ENCODE data around the gene CDIP1. TPM values are rescaled to one million over a fixed set of nuclear protein-coding genes. Genes with fewer than 3 reads are reported as not detected.

CDIP1 gene
- total and polyA plus RNA-seq, 2 of the 8 experiments (the other 6 are each of a cell fraction or from before 2014, with no cell fraction given), result 56.6 to 76.3 TPM

GRCh38 chr16:4534151-4534790, 4.3 kb downstream of the CDIP1 start:
- Histone ChIP-seq H3K23me2 (ENCODE audit: low read depth, low read length) (peaks cover 3% of the 10 kb centered on the region), H2AFZ (ENCODE audit: low read length) (no peak overlapping the region), H2AK5ac (ENCODE audit: low read depth, low read length) (peak overlapping the region; percentile 75; the same call in 1 of the 2 replicates), H2BK5ac (ENCODE audit: low read depth, low read length) (0 out of 2 replicates have a peak overlapping the region, but pooled peaks have one; percentile 35), H3K27ac (ENCODE audit: low read depth, low read length) (no peak overlapping the region), H3K36me3 (ENCODE audit: control insufficient read depth in 2 of 4, insufficient read depth in 4 of 4, low read length in 3 of 4) (peaks cover 2 to 11% (median 6%) of the 10 kb centered on the region in 4 experiments; a peak in 6 of 8 replicates), H3K18ac (ENCODE audit: extremely low read depth, low read length) (no peak overlapping the region), H4K5ac (ENCODE audit: insufficient read length, low read depth, low read length) (no peak overlapping the region), H4K20me1 (replicated peaks in 1 of 2; ENCODE audit: control insufficient read depth in 1 of 2, insufficient read depth in 2 of 2, low read length in 2 of 2) (peaks cover 3 to 13% of the 10 kb centered on the region in 2 experiments), H3K27me3 (replicated peaks in 1 of 4; ENCODE audit: control insufficient read depth in 3 of 4, extremely low read depth in 1 of 4, insufficient read depth in 3 of 4, low read length in 3 of 4) (peaks cover 0 to 5% (median 2%) of the 10 kb centered on the region in 4 experiments; a peak in 5 of 7 replicates), H3K14ac (ENCODE audit: insufficient read length) (no peak overlapping the region), H3K4me1 (replicated peaks in 1 of 4; ENCODE audit: control insufficient read depth in 3 of 4, insufficient read depth in 4 of 4, low read length in 3 of 4) (peaks cover 0 to 17% (median 11%) of the 10 kb centered on the region in 4 experiments; a peak in 6 of 7 replicates), H3K9me3 (ENCODE audit: insufficient read depth in 2 of 2, low read depth in 1 of 2, low read length in 1 of 2) (peaks cover 1 to 3% of the 10 kb centered on the region in 2 experiments; a peak in 3 of 4 replicates), H2BK12ac (ENCODE audit: low read depth, low read length) (no peak overlapping the region), H3K79me2 (ENCODE audit: control insufficient read depth in 1 of 2, insufficient read depth in 2 of 2, low read length in 2 of 2) (peaks cover 3 to 58% of the 10 kb centered on the region in 2 experiments; a peak in 2 of 4 replicates), H3K4me2 (ENCODE audit: insufficient read depth in 1 of 2, low read depth in 2 of 2, low read length in 2 of 2) (no peak overlapping the region), H3K9ac (replicated peaks in 1 of 4; ENCODE audit: extremely low read depth in 1 of 4, low read depth in 3 of 4, low read length in 3 of 4) (no peak overlapping the region; a peak in 1 of 7 replicates), H2BK20ac (ENCODE audit: low read length) (no peak overlapping the region), H3K79me1 (ENCODE audit: low read depth, low read length) (peaks cover 28% of the 10 kb centered on the region), H4K8ac (ENCODE audit: extremely low read depth, insufficient read depth, low read length) (no peak overlapping the region), H2BK15ac (ENCODE audit: low read length) (no peak overlapping the region), H3K23ac (ENCODE audit: insufficient read length) (no peak overlapping the region), H4K91ac (replicated peaks; ENCODE audit: insufficient read length, low read length) (no peak overlapping the region), H3K4me3 (ENCODE audit: extremely low read depth in 1 of 4, insufficient read depth in 2 of 4, low read depth in 3 of 4, low read length in 4 of 4) (no peak overlapping the region), H3K56ac (replicated peaks; ENCODE audit: insufficient read length, low read depth, low read length) (no peak overlapping the region), H2BK120ac (replicated peaks; ENCODE audit: low read depth, low read length) (no peak overlapping the region), H3K4ac (replicated peaks; ENCODE audit: insufficient read length, low read depth, low read length) (no peak overlapping the region)
- no peak for DNase-seq (ENCODE audit: low read depth in 1 of 2, low spot score in 2 of 2)
- 87% methylated on average over 13 of the region's 13 CpGs; no CpG with 5 or more reads in 1 of the 2 experiments for WGBS, 2 experiments (ENCODE audit: extremely low coverage in 1 of 2, insufficient coverage in 1 of 2, insufficient read length in 1 of 2, insufficient replicate concordance in 2 of 2, low coverage in 1 of 2, low lambda C conversion rate in 2 of 2, missing lambda C conversion rate in 1 of 2)
- ChIA-PET POLR2A (ENCODE audit: partially characterized antibody) (interaction anchor here (0.7 to 3.2 kb wide), 4 partner anchors 11 to 38 kb away, joined by 3 to 11 read pairs (median 4); no protein-coding TSS in a partner anchor), CTCF (ENCODE audit: partially characterized antibody) (interaction anchor here (0.8 to 40.7 kb wide), 5 partner anchors 12 to 82 kb away, joined by 3 to 968 read pairs (median 6); no protein-coding TSS in a partner anchor)
- TF ChIP-seq SP4 (IDR thresholded peaks at IDR 0.05; ENCODE audit: low read length) (no peak), KDM1A (IDR thresholded peaks at IDR 0.05; ENCODE audit: borderline replicate concordance, low read length) (no peak)
- no peak for FAIRE-seq

Measured in H1 (cell line).